HT1080 (cell line): Measurements from ENCODE around the gene ZMAT5. TPM values are rescaled to one million over a fixed set of nuclear protein-coding genes. Genes with fewer than 3 reads are reported as not detected.

Experiments
- DNase-seq: peaks from one replicate; pipeline ENCODE4 v3.0.0-alpha.2; 2015; ENCODE audit warnings: low read depth
- polyA plus RNA-seq, 2 experiments: library from polyadenylated mRNA; depleted of rRNA; stranded (reverse); fragments of >200 nt; gene quantifications; 2 replicates each; pipeline ENCODE4 v1.2.3, GENCODE V29; 2015
- total RNA-seq: library from RNA; depleted of rRNA; stranded (reverse); fragments of >200 nt; shearing (Covaris generic); gene quantifications from 2 replicates; pipeline ENCODE4 v1.2.3, GENCODE V29; 2014; rRNA removed

Gene ZMAT5, protein sequence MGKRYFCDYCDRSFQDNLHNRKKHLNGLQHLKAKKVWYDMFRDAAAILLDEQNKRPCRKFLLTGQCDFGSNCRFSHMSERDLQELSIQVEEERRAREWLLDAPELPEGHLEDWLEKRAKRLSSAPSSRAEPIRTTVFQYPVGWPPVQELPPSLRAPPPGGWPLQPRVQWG
- 18.0 TPM in 2 replicates for total RNA-seq
- 13.4 and 15.6 TPM in 2 replicates for polyA plus RNA-seq (2015; cell fraction: cytosol; rRNA removed)
- 10.4 and 14.5 TPM in 2 replicates for polyA plus RNA-seq (2015; cell fraction: nucleus; rRNA removed)

DNA sequence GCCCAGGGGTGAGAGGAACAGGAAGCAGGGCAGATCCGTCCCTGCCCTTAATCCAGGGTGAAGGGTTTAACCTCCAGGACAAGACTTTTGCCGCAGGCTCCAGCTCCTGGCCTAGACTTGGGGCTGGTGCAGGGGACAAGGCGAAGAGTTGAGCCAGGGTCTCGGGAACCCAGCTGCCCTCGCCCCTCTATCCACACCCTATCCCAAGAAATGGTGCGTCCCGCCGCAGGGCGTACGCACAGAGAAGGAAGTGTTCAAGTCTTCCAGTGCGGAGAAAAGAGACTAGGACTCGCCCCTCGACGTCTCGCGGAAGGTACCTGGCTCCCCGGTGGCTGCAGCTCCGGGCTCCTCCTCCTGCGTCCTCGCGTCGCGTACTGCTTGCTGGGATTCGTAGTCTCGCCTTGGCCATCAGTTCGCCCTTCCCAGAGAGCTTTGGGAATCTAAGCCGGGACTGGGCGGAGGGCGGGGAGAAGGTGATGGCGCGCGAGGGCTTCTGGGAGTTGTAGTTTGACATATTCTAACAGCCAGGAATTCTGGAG is at the start of gene ZMAT5:
Gene ZMAT5, minus strand, starts transcription at position 376 of the 539 bp plus-strand sequence. CDS start 18,463 bp downstream, outside the sequence.
- peak; percentile 95 for DNase-seq

DNA sequence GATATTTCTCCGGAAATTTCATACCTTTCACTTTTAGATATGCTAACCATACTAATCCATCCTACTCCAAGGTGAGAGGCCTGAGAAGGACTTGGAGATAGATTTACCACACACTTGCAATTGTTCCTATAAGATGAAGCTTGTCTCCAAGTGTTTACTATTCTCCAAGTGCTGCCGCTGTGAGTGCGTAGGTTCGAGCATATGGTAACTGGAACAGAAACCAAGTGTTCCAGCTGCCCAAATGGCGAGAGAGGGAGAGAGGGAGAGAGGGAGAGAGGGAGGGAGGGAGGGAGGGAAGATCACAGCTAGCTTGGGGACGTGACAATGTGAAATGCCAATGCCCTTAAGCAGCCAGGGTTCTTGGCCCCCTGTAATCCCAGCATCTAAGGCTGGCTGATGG is 49.7 kb upstream of the ZMAT5 start:
- no peak for DNase-seq

DNA sequence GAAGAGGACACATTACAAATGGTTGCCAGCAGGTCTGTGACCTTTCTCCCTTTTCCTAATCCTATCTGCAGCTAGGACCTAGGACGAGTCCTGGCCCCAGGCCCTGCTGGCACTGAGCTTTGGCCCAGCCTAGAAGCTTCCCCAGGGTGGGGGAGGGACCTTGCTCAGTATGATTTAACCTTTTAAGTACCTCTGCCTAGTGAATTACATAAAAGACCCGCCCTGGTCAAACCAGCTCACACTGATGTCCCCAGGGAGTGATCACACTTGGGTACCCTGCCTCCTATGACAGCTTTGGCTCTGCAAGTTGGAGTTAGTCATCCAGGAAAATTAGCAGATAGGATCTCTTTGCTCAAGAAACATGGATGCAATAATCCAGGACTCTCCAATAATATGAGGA is 49.3 kb upstream of the ZMAT5 start:
- DNase-seq = no peak

DNA sequence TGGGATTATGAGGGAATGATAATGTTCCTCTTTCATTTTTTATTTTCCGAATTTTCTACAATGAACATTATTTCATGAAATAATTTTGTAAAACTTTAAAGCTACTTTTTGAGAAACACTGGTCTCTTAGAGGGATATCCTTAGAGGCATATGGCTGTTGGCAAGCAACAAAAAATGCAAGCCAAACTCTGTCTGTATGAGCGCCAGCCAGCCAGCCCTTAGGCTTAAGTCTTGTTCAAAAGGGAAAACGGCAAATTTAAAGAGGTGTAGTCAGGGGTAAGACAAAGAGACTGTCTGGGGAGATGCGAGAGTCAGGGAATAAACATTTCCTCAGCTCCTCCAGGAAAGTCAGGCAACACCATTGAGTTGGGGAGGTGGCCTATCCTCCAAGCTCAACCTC is 48.8 kb upstream of the ZMAT5 start:
- DNase-seq = no peak

DNA sequence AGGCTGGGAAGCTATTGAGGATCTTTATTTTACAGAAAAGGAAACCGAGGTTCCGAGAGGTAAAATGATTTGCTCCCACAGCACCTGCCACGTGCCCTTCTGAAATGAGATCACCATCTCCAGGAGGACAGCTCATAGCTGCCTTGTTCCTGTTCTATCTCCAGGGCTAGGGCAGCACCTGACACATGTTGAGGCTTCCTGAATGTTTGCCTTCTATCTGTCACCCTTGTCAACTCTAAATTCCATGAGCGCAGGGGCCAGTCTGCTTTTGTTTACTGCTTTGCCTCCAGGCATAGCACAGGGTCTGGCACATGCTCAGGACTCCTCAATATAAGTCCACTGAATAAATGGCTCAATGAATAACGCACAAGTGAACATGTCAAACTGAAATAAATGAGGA is 47.2 kb upstream of the ZMAT5 start:
- no peak for DNase-seq

DNA sequence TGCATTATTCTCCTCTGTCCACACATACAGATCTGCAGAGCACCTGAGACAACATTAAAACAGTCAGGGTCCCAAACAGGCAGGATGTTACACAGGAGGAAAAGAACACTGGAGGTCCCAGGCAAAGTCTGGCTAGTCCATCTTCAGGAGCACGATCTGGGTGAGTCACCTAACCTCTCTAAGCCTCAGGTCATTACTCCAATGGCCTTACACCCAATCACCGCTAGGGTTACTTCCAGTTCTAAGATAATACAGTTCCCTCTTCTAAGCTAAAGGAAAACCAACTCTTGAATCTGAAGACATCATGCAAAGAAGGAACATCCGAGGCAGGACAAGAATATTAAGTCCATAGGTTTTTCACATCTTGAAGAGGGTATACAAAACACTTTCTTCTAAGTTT is 46.8 kb upstream of the ZMAT5 start:
- DNase-seq = peak; percentile 63

DNA sequence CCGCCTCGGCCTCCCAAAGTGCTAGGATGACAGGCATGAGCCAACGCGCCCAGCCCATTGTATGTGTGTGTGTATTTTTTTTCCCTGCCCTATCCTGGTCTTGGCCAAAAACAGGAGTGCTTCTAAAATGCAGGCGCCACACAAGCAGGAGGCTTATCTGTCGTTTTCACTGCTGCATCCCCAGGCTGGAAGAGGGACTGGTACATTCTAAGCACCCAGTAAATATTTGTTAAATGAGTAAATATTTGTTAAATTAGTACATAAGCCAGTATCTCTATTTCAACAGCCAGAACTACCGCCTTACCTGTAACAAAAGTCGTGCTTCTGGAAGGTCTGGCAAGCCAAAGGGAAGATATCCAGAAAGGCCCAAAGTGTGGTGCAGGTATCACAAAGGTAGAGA is 46.3 kb upstream of the ZMAT5 start:
- DNase-seq = no peak

DNA sequence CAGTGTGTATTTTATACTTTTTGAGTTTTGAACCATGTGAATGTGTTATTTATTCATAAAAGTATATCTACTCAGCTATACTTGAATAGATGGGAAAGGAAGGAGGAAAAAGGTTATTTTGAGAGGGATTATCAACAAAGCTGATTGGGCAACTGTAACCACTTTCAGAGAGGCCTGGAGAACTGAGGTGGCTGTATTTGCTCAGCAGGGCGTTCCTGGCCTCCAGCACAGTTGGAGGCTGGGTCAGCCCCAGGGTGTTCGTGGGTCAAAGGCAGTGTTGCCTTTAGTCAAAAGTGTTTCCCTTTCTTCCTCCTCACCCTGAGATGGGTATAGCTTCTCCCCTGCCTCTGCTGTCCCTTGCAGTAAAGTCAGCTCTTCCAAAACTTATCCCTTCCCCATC is 44.6 kb upstream of the ZMAT5 start:
- no peak for DNase-seq

DNA sequence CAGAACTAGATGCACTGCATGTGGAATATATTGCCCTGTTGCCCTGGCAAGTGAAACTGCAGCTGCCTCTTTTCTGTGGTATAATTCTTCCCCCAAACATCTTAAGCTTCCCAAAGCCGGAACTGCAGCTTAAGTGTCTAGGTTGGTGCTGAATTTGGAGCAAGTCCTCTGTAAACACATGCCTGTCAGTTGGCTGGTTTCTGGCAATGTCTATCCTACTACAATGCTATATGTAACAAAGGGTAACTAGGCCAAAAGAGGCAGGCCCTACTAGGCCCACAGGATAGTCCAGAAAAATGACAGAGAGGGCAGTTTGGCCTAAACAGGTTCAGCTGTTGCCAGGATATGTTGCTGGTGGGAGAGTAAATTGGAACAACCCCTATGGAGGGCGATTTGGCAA is 43.4 kb upstream of the ZMAT5 start:
- no peak for DNase-seq

DNA sequence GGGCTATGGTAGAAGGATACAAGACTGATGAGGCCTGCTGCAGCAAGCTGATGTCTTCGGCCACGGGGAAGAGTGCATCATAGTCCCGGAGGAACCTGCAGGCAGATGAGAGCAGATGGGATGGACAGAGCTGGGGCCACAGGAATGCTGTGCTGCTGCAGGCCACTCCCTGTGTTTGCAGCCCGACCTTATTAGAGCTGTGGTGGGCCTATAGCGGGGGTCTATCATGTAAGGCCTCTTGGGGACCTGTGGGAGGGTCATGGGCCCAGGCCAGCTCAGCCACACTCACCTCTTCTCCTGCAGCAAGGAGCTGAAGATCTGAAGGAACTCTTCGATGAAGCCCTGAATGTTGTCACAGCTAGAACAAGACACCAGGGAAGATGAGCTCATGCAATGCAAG is 39.4 kb upstream of the ZMAT5 start:
- no peak for DNase-seq

DNA sequence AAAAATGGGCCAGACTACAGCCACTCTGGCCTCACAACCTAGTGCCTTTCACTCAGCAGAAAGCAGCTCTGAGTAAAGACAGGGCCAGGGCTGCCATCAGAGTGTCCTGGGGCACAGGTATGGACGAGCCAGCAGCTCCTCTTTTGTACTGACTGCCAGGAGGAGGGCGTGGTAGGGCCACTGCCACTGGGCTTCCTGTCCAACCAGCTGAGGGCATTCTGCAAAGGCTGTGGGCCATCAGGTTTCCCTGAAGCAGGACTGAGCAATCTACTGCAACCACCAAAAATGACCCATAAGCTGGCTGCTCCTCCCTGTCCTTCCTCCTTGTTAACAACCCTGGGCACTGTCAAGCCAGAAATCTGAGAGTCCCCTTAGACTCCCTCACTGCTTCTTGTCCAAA is 38.2 kb upstream of the ZMAT5 start:
- DNase-seq = no peak

DNA sequence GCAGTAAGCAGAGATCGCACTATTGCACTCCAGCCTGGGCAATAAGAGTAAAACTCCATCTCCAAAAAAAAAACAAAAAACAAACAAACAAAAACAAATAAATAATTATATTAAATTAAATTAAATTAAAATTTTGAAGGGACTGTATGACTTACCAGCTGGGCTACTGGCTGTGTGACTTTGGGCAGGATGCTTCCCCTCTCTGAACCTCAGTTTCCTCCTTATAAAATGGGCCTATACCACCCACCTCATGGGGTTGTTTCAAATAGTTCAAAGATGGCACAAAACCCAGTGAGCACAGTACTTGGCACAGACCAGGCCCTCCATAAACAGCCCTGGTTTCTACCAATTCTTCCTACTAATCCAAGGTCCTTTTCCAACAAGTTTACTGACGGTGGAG is 36.4 kb upstream of the ZMAT5 start:
- no peak for DNase-seq

DNA sequence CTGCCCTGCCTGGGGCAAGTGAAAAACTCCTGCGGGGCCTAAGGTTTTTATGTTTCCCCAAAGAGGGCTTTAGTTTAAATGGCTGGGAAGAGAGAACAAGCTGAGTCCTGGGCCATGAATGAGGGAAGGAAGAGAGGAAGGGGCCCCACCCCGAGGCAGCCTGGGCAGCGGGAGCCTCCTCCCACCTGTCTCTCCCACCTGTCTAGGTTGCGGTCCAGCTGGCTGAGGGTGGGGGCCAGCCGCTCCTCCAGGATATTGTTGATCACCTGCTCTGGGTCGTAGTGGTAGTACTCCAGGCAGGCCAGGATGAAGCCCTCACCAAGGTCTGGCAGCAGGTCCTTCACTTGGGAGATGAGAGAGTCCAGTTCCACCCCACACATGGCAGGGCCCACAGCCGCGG is 35.0 kb upstream of the ZMAT5 start:
- no peak for DNase-seq

DNA sequence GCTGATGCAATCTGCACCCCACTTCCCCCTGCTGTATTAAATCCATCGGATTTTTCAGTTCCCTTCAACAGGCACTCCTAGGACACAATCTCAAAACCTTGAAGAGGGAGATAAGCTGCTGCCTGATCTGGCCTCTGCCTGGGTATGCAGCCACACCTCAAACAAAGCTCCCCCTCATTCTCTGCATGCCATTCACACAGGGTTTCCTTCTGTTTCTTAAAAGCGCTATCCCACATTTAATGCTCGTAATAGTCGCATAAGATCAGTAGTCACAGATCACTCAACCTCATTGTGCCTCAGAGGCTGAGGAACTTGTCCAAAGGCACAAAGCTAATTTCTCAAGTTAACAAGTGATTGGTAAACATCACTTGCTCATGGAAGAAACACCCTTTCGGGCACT is 34.3 kb upstream of the ZMAT5 start:
- no peak for DNase-seq

DNA sequence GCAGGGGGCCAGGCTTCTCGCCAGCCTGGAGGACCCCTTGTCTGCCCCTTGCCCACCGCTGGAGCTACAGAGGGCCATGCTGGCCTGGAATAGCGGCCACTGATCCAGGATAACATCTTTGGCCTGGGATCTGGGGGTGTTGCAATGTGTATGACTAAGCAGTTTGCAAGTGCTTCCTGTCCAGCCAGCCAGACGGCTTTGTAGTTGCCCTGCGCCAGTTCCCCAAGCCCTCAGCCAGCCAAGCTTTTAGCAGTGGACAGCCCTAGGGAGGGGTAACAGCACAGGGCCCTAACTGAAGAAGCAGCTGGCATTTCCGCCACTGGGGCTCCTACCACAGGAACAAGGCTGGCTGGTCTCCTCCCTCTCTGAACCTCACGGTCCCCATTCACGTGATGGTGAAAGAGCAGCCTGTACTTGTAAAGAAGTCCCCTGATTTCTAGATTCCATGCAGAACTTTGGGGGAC is 32.4 kb upstream of the ZMAT5 start:
- DNase-seq = peak; percentile 95

DNA sequence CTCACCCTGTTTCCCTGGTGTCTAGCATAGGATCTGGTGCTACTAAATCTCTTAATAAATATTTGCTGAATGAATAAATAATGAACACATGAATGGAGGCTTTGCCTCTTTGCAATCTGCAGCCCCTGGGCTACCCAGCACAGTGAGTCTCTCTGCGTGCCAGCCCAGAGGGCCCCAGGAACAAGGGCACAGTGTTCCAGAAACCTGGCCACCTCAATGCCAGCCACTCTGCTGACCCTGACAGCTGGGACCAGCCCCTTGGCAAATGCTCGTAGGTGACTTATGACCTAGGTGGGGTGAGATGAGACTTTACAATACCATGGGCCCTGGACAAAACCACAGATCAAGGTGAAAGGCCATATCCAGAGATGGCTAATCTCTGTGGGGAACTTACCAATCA is 32.0 kb upstream of the ZMAT5 start:
- DNase-seq = no peak

DNA sequence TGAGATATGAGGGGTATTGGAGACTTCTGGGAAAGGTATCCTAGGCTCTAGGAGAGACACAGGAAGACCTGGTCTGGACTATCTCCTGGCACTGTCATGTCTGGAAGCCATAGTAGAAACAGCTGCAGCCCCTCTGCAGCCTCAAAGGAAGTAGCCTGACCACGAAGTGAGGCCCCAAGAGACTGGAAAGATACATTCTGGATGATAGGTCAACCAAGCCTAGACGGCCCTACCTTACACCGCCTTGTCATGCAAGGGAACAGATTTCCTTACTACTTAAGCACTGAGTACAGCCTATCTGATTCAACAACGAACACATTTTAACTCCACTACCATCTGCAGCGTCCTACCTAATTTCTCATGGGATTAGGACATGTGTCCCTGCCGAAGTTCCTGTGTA is 31.5 kb upstream of the ZMAT5 start:
- DNase-seq = peak; percentile 22

DNA sequence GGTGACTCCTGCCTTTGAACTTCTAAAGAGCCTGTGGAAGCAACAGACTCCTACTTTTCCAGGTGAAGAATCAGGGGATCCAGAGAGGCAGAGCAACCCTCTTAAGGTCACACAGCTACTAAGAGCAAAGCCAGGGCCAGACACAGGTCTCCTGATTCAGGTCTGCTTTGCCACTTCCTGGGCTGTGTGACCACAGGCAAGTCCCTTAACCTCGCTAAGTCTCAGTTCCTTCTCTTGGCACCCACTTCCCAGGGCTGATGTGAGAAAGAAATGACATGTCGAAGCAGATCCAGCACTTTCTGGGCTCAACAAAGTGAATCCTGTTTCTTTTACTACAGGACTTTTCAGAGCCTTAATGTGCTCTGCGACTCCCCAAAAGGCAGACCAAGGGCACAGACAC is 30.5 kb upstream of the ZMAT5 start:
- DNase-seq = no peak

DNA sequence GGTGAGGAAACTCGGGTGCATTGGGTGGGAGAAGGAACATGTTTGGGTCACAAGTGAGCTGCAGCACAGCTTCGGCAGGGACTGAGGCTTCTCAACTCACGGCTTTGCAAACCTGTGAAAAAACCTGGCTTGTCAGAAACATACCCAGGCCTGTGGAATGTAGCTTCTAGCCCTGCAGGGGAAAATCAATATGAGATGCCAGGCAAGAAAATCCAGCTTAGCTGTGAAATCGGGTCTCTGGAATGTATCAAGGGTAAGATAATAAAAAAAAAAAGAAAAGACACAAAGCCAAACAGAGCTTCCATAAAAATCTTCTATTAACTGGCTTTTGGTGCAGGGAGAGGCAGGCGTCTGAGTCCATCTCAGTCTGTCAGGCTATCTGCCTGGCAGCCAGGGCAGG is 28.9 kb upstream of the ZMAT5 start:
- no peak for DNase-seq

DNA sequence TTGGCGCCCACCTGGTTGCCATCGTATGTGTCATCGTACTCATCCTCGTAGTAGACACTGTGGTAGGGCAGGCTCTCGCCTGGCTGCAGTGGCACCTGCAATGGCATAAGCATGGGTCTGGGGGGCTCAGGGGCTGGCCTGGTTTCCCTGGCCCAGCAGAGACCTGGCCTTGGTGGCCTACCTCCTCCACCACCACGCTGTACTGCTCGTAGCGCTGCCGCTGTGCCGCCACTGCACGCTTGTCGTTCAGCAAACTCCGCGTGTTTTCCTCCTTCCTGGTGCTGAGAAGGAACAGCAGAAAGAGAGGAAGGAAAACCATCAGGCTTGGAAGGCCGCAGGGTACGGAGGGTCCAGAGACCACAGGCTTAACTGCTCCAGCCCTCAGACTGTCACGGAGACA is 26.6 kb upstream of the ZMAT5 start:
- DNase-seq = no peak

DNA sequence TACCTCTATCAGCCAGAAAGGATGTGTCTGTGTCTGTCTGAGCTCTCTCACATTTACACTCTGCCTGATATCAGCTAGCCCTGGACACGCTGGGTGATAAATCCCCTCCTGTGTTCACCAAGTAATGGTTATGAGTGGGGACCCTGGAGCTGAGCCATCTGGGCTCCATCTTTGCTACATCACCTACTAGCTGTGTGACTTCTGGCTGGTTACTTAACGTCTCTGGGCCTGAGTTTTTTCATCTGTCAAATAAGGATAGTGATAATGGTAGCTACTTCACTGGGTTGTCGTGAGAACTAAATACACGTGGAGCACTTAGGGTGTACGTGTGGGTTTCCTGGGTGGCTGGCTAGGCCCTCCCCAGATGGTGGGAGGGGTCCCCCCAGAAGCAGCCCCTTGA is 23.3 kb upstream of the ZMAT5 start:
- DNase-seq = no peak

DNA sequence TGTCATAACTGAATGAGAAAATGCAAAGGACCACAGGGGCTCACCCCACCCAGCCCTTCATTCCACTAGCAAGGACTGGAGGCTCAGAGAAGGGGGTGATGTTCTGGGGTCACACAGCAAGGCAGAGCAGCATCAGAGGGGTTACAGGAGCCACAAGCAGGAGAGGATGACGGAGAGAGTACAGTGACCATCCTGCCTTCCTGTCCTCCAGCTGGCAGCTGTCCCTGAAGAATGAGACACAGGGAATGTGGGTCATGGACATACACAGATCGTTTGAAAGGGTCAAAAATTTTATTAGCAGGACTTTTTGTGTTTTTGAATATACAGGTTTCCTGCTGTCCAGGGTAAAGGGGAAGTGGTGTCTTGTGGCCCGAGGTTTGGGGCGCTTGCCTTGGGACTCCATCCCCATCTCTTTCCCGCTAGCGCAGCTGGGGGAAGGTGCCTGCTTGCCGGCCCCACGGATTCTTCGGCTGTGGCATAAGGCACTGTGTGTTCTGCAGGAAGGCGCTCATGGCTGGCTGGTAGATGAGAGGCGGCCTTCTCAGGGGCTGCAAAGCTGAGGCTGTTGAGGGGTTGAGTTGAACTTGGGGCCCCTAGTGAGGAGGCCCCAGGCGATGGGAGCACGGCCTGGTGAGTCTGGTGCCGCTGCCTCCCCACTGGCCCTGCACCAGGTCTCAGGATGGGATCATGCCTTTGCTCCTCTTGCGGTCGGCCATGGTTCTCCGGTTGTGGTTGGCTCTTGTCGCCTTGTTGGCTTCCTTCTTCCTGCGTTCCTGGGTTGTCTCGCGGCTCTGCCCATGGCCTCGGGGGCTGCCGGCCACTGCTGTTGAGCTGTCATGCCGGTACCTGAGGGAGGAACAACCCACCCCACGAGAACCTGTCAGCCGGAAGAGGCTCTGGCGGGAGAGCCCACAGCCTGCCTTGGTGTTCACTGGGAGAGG is 21.8 kb upstream of the ZMAT5 start:
- DNase-seq = no peak
